DOHH2 (cell line): ENCODE measurements around the gene TUT1.

Experiments used
- CTCF ChIP-seq: fragments of 200-600 bp; sonication (generic); IDR thresholded peaks from one replicate; pipeline ENCODE4 v1.5.1; 2014; ENCODE audit warnings: antibody characterized with exemption, mild to moderate bottlenecking, low read depth, low read length; ENCODE audit not compliant: poor library complexity, severe bottlenecking
- EZH2phosphoT487 ChIP-seq: fragments of 200-600 bp; sonication (generic); IDR thresholded peaks from 2 replicates; pipeline ENCODE4 v1.6.1; 2017; ENCODE audit warnings: borderline replicate concordance, mild to moderate bottlenecking, antibody characterized with exemption, low read length, moderate library complexity, mixed read lengths

GRCh38 chr11:62574363-62575071 is 16.8 kb downstream of the TUT1 start:
- no peak for TF ChIP-seq CTCF
- no peak for TF ChIP-seq EZH2phosphoT487
